Spleen (tissue), 7 donors: ENCODE results near the gene HMGB4.

Source experiments
- POLR2A ChIP-seq, 3 donors: fragments of 450-650 bp; IDR thresholded peaks; one replicate each; pipeline ENCODE4 v1.5.1; 2017; ENCODE audit warnings: antibody characterized with exemption in 3 of 3, mild to moderate bottlenecking in 1 of 3
- TF ChIP-seq, protein P1 (sequence below), 11 experiments: fragments of 200-600 bp in 7 of 11; fragments of 450-650 bp in 4 of 11; sonication (generic) in 4 of 11; IDR thresholded peaks in 8 of 11; conservative IDR thresholded peaks in 3 of 11; 1 replicate in 7 of 11; 2 replicates in 4 of 11; pipeline versions ENCODE4 v1.4.0 to v1.8.0; 2016 to 2021; ENCODE audit warnings: antibody characterized with exemption in 11 of 11, inconsistent platforms in 4 of 11, mild to moderate bottlenecking in 1 of 11
- donor health status: DM: no; HTN: no; CAD: no; lungs with moderate emphysema.
- donor health status: DM: no; HTN: no; CAD: no.
- donor health status: DM: no; HTN: no; CAD: no.

DNA sequence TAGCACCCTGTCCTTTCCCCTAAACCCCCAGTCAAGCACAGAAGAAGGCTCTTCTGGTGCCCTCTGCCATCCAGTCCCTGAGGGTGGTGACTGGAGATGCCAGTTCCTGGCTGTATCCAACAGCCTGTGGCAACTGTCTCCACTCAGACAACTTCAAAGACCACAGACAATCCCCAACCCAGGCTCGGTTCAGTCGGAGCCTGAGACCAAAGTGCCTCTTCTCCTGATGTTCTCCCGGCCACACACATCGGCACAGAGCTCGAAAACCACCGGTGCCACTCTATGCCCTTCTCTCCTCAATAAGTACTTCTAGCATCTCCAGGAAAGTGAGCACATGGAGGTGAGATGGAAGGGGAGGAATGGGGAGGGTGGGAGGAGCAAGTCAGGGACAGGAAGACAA, 39.6 kb upstream of the HMGB4 start:
- TF ChIP-seq, protein P1, sequence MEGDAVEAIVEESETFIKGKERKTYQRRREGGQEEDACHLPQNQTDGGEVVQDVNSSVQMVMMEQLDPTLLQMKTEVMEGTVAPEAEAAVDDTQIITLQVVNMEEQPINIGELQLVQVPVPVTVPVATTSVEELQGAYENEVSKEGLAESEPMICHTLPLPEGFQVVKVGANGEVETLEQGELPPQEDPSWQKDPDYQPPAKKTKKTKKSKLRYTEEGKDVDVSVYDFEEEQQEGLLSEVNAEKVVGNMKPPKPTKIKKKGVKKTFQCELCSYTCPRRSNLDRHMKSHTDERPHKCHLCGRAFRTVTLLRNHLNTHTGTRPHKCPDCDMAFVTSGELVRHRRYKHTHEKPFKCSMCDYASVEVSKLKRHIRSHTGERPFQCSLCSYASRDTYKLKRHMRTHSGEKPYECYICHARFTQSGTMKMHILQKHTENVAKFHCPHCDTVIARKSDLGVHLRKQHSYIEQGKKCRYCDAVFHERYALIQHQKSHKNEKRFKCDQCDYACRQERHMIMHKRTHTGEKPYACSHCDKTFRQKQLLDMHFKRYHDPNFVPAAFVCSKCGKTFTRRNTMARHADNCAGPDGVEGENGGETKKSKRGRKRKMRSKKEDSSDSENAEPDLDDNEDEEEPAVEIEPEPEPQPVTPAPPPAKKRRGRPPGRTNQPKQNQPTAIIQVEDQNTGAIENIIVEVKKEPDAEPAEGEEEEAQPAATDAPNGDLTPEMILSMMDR (IDR thresholded peaks at IDR 0.05 in 8 of 11, conservative IDR thresholded peaks at IDR 0.05 in 3 of 11): no peak
- TF ChIP-seq POLR2A (IDR thresholded peaks at IDR 0.05): no peak
